ENCODE measurements around the gene FANCC. TPM values are rescaled to one million over a fixed set of nuclear protein-coding genes. Genes with fewer than 3 reads are reported as not detected.

Gene FANCC
- total RNA-seq, 2 experiments from 2014 or later: 15.9 to 16.7 TPM

DNA sequence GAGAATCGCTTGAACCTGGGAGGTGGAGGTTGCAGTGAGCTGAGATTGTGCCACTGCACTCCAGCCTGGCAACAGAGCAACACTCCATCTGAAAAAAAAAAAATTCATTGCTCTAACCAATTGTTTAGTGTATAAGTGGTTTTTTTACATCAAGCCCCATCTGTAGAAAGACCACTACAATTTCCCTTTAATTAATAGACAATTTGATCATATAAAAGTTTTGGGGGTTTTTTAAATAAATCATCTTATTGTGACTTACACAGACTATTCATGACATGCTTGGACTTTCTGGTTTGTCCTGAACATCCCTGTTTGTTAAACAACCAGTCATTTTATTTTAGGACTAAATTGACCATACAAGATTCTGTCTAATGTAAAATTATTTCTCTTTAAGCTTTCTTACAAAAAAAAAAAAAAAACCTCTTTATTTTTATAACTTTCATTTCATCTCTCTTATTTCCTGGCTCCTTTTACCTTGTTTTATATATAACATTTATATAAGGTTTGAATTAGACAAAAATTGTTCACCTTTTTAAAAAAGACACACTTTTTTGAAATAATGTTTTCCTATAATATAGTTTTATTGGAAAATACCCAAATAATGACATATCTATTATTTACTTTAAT lies 9.8 kb upstream of the FANCC start:
- ChIA-PET CTCF (interaction anchor here (0.9 kb wide), 1 partner anchor 9 kb away, joined by 4 read pairs; no protein-coding TSS in a partner anchor), POLR2A (no interaction called here)
- H3K27ac Mint-ChIP-seq: no peak overlapping the region
- peaks cover 4% of the 10 kb centered on the region for H3K9me3 Mint-ChIP-seq (ENCODE audit: low read depth)
- intact Hi-C loops (cut with DNase I, micrococcal nuclease): no loop called here
- DNase-seq (no peak), ATAC-seq (no peak)
- H3K36me3 Mint-ChIP-seq (ENCODE audit: low read depth): peaks cover 1% of the 10 kb centered on the region
- H3K4me3 Mint-ChIP-seq: no peak overlapping the region
- H3K27me3 Mint-ChIP-seq: peaks cover 6% of the 10 kb centered on the region
- H3K4me1 Mint-ChIP-seq: peaks cover 2% of the 10 kb centered on the region

DNA sequence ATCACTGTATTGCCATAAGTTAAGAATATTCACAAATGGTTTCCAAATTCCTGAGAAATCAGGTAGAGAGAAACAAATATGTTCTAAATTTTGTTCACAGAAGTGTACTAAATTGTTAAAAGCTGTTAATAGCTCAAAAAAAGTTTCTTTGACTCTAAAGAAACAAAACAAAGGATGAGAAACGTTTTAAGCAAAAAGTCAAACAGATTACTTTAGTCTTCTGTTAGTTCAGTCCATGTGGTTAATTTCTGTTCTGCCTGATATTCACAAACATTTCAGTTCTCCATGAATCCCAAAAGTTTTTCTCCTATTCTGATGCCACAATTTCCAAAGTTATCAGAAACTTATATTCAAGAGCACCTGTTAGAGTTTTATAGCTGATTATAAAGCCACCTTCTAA lies 7.7 kb upstream of the FANCC start:
- Mint-ChIP-seq H3K27me3 (peaks cover 3% of the 10 kb centered on the region), H3K27ac (no peak overlapping the region), H3K4me1 (peaks cover 2% of the 10 kb centered on the region), H3K9me3 (ENCODE audit: low read depth) (peaks cover 4% of the 10 kb centered on the region), H3K36me3 (ENCODE audit: low read depth) (peaks cover 1% of the 10 kb centered on the region), H3K4me3 (no peak overlapping the region)
- intact Hi-C loops (cut with DNase I, micrococcal nuclease): no loop called here
- CTCF ChIA-PET: no interaction called here
- POLR2A ChIA-PET: no interaction called here
- no peak for ATAC-seq
- no peak for DNase-seq

DNA sequence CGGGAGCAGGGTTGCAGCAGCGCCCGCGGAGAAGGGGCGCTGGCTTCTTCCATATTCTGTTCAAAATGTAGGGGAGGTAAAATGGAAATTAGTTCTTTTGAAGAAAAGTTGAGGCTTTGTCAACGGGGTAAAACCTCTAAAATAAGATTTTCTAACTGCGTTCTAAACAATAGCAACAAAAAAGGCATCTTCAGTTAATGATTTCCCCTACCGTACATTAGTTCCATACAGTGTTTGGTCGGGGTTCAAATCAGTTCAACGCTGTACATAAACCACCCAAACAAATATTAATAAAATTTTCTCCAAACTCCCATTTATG lies 343 bp upstream of the FANCC start:
- H3K27me3 Mint-ChIP-seq: peaks cover 4% of the 10 kb centered on the region
- peaks cover 4% of the 10 kb centered on the region for H3K36me3 Mint-ChIP-seq (ENCODE audit: low read depth)
- CTCF ChIA-PET: interaction anchor here (0.6 to 0.8 kb wide), 3 partner anchors 138 to 1368 kb away, joined by 3 to 4 read pairs (median 3); no protein-coding TSS in a partner anchor
- intact Hi-C loops (cut with DNase I, micrococcal nuclease): loop anchor here (1.0 to 5.0 kb wide), 10 partner anchors 109 to 1866 kb away; partner anchors contain the start of genes AOPEP (in 1 of the 2), ERCC6L2 (in 1 of the 2), FAM120A (in 1 of the 2) and FAM120AOS (in 1 of the 2)
- H3K4me3 Mint-ChIP-seq: peak overlapping the region; percentile 85
- H3K27ac Mint-ChIP-seq: peak overlapping the region; percentile 95
- DNase-seq (no peak), ATAC-seq (no peak)
- no peaks in the 10 kb centered on the region for H3K9me3 Mint-ChIP-seq (ENCODE audit: low read depth)
- H3K4me1 Mint-ChIP-seq: peaks cover 15% of the 10 kb centered on the region
- POLR2A ChIA-PET: no interaction called here

DNA sequence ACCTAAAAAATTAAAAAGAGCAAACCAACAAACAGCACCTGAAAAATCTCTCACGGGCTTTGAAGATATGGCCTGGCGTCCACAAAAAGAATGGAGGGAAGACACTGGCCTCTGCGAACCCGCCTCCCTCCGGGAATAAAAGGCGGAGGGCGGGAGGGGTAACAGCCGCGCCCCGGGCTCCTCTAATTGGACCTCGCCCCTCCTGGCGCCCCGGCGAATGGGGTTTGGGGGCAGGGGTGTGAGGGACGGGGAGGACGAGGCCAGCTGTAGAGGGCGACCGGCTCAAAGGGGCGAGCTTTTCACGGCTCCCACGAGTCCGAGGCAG lies 753 bp downstream of the FANCC start:
- H3K36me3 Mint-ChIP-seq (ENCODE audit: low read depth): peaks cover 4% of the 10 kb centered on the region
- peaks cover 10% of the 10 kb centered on the region for H3K27me3 Mint-ChIP-seq
- H3K9me3 Mint-ChIP-seq (ENCODE audit: low read depth): no peaks in the 10 kb centered on the region

DNA sequence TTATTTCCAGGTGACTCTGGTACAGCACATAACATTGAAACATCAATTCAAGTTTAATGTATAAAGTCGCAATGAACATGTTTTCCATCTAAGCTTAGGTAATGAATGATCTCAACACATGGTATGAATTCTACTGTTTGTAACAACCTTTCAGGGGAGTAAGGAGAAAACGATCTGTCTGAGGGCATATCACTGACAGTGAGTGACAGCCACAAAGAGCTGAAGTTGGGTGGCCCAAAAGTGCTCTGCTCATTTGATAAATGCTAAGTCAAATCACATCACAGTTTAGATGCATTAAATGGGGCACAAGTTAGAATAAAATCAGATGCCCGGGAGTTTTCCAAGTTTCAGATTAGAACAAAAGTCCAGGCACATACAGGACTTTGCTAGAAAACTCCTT lies 1.2 kb downstream of the FANCC start:
- Mint-ChIP-seq H3K36me3 (ENCODE audit: low read depth) (peaks cover 4% of the 10 kb centered on the region), H3K4me1 (peaks cover 19% of the 10 kb centered on the region), H3K27me3 (peaks cover 10% of the 10 kb centered on the region), H3K27ac (peak overlapping the region; percentile 75), H3K4me3 (peak overlapping the region; percentile 85), H3K9me3 (ENCODE audit: low read depth) (no peaks in the 10 kb centered on the region)
- ATAC-seq (no peak), DNase-seq (peak; percentile 11)
- intact Hi-C loops (cut with DNase I, micrococcal nuclease): loop anchor here (2.0 to 5.0 kb wide), 6 partner anchors 111 to 1864 kb away; partner anchors contain the start of genes ERCC6L2 (in 1 of the 2), FAM120A (in 1 of the 2) and FAM120AOS (in 1 of the 2)
- CTCF ChIA-PET: no interaction called here
- POLR2A ChIA-PET: no interaction called here

More for the DNA sequence above, 753 bp downstream of the FANCC start:
- ATAC-seq: peak; percentile 60
- ChIA-PET POLR2A (no interaction called here), CTCF (no interaction called here)
- peaks cover 18% of the 10 kb centered on the region for H3K4me1 Mint-ChIP-seq
- DNase-seq: peak; percentile 67
- intact Hi-C loops (cut with DNase I, micrococcal nuclease): loop anchor here (1.0 to 5.0 kb wide), 10 partner anchors 110 to 1864 kb away; partner anchors contain the start of genes AOPEP (in 1 of the 2), ERCC6L2 (in 1 of the 2), FAM120A (in 1 of the 2) and FAM120AOS (in 1 of the 2)
- peak overlapping the region; percentile 85 for H3K4me3 Mint-ChIP-seq
- H3K27ac Mint-ChIP-seq: peak overlapping the region; percentile 75

DNA sequence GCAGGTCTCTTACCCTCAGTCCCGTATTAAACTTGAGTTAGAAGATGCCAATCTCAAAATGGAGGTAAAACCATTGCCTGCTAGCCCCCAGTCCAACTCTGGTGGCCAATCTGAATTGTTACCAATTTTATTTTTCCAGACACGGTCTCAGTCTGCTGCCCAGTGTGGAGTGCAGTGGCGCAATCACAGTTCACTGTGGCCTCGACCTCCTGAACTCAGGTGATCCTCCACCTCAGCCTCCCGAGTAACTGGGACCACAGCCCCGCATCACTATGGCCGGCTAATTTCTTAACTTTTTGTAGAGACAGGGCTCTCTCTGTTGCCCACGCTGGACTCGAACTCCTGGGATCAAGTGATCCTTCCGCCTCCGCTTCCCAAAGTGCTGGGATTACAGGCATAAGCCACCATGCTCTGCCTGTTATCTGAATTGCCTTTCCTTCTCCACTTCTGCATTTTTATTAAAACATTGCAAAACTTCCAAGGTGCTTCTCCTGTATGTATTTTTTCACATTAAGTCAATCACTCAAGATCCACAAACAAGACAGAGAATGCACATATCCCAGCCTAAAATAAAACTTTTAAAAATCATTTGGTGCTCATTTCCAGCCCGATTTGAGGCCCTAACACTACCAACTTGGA lies 2.3 kb downstream of the FANCC start:
- Mint-ChIP-seq H3K27ac (no peak overlapping the region), H3K27me3 (peaks cover 10% of the 10 kb centered on the region), H3K4me1 (peaks cover 19% of the 10 kb centered on the region), H3K9me3 (ENCODE audit: low read depth) (no peaks in the 10 kb centered on the region), H3K4me3 (no peak overlapping the region), H3K36me3 (ENCODE audit: low read depth) (peaks cover 4% of the 10 kb centered on the region)
- ChIA-PET POLR2A (no interaction called here), CTCF (no interaction called here)
- DNase-seq (no peak), ATAC-seq (no peak)
- intact Hi-C loops (cut with DNase I, micrococcal nuclease): loop anchor here in 1 of 2 experiments (5.0 kb wide), 3 partner anchors 702 to 1863 kb away; partner anchors contain the start of genes FAM120A and FAM120AOS

DNA sequence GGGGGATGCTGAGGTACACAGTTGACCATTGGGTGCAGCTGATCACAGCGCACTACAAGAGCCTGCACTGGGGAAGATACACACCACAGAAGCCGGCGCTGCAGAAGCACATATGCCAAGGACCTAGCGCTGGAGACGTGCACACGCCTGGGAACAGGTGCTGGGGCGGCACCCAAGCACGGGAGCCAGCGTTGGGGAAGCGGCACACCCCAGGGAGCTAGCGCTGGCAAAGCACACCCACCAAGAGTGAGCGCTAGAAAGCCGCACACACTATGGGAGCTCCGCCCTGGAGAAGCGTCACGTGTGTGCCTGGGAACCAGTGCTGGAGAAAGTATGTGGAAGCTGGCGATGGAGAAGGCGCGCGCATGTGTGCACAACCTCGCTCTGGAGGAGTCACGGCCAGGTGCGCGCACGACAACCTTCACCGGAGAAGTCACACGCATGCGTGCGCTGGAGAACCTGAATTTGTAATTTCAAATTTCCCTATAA lies 4.5 kb downstream of the FANCC start:
- Mint-ChIP-seq H3K27me3 (peaks cover 10% of the 10 kb centered on the region), H3K4me1 (peaks cover 19% of the 10 kb centered on the region), H3K27ac (no peak overlapping the region), H3K4me3 (peak overlapping the region; percentile 46), H3K9me3 (ENCODE audit: low read depth) (no peaks in the 10 kb centered on the region), H3K36me3 (ENCODE audit: low read depth) (peaks cover 4% of the 10 kb centered on the region)
- ATAC-seq: peak; percentile 24
- DNase-seq: peak; percentile 53
- POLR2A ChIA-PET: no interaction called here
- CTCF ChIA-PET: no interaction called here
- intact Hi-C loops (cut with DNase I, micrococcal nuclease): no loop called here

DNA sequence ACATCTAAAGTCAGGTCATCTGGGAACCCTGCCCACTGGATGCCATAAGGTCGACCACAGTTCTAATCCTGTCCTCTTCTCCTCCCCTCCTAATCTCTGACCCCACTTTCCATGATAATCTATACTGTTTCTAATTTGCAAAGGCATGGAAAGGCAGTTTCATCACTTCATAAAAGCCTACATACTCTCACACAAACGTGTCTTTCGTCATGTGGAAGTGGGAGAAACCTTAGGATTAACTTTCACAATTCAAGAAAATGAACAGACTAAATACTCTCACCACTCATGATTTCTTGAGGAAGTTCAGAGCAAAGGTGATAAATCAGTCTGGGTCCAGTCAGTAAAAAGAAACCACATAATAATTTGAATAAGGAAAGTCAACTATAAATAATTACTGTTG lies 5.5 kb downstream of the FANCC start:
- Mint-ChIP-seq H3K4me1 (peaks cover 19% of the 10 kb centered on the region), H3K4me3 (no peak overlapping the region), H3K9me3 (ENCODE audit: low read depth) (no peaks in the 10 kb centered on the region), H3K27ac (no peak overlapping the region), H3K36me3 (ENCODE audit: low read depth) (peaks cover 4% of the 10 kb centered on the region), H3K27me3 (peaks cover 10% of the 10 kb centered on the region)
- DNase-seq (no peak), ATAC-seq (no peak)
- ChIA-PET CTCF (no interaction called here), POLR2A (no interaction called here)
- intact Hi-C loops (cut with DNase I, micrococcal nuclease): no loop called here

DNA sequence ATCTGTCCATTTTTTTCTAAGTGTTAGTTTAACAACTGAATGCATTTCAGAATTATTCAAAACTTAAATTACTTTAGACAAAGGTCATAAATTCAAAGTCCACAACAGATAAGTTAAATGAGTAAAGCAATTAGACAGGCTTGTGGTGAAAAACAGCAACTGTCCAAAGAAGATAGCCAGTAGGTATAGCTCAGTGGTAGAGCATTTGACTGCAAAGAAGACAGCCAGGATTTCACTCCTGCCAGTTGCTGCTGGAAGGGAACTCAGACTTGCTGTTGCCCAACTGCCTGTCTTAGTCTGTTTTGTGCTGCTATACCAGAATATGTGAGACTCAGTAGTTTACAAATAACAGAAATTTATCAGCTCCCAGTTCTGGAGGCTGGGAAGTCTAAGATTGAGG lies 10.0 kb downstream of the FANCC start:
- CTCF ChIA-PET: no interaction called here
- POLR2A ChIA-PET: no interaction called here
- ATAC-seq (no peak), DNase-seq (no peak)
- Mint-ChIP-seq H3K27me3 (peaks cover 6% of the 10 kb centered on the region), H3K4me1 (peaks cover 22% of the 10 kb centered on the region), H3K36me3 (ENCODE audit: low read depth) (no peaks in the 10 kb centered on the region), H3K4me3 (no peak overlapping the region), H3K27ac (no peak overlapping the region), H3K9me3 (ENCODE audit: low read depth) (no peaks in the 10 kb centered on the region)
- intact Hi-C loops (cut with DNase I, micrococcal nuclease): no loop called here

DNA sequence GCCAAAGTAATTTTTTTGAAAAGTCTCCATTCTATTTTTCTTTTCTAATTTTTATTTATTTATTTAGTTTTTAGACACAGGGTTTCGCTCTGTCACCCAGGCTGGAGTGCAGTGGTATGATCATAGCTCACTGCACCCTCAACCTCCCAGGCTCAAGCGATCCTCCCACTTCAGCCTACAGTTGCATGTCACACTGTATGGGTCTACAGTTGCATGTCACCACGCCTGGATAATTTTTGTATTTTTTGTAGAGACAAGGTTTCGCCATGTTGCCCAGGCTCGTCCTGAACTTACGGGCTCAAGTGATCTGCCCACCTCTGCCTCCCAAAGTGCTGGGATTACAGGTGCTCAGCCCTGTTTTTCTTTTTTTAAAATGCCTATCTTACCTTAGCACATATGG lies 10.7 kb downstream of the FANCC start:
- CTCF ChIA-PET: no interaction called here
- Mint-ChIP-seq H3K36me3 (ENCODE audit: low read depth) (no peaks in the 10 kb centered on the region), H3K27ac (no peak overlapping the region), H3K4me1 (peaks cover 25% of the 10 kb centered on the region), H3K9me3 (ENCODE audit: low read depth) (no peaks in the 10 kb centered on the region), H3K4me3 (no peak overlapping the region), H3K27me3 (peaks cover 1% of the 10 kb centered on the region)
- ATAC-seq (no peak), DNase-seq (no peak)
- POLR2A ChIA-PET: no interaction called here
- intact Hi-C loops (cut with DNase I, micrococcal nuclease): no loop called here

DNA sequence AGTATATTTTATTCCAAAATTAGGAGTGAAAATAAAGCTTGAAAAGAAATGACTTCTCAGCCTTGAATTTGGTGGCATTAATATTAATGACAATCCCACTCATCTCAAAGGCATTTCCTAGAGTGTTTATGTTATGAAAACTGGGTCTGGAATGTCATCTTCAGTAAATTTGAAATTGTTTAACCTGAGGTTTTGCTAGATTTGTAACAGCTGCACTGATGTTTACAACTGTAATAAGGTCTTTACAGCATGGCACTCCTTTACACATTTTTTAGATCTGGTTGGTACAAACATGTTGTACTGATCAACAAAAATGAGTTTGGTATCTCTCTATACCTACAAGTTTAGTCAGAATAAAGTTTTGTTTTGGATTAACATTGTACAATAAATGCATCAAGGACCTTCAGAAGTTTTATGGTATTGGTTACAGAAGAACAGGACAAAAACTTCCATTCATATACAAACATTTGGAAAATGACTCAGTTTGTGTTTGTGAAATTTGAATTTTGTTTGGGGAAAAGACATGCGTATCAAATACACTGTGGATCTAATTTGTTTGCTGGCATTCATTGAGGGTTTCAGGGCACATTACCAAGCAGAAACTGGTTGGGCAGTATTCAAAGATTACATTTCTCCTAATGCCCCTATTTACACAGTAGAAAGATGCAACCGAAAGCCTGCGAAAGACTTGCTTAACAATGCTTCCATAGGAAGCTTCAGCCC lies 11.6 kb downstream of the FANCC start:
- Mint-ChIP-seq H3K27ac (no peak overlapping the region), H3K27me3 (no peaks in the 10 kb centered on the region), H3K4me3 (no peak overlapping the region), H3K4me1 (peaks cover 23% of the 10 kb centered on the region), H3K36me3 (ENCODE audit: low read depth) (no peaks in the 10 kb centered on the region), H3K9me3 (ENCODE audit: low read depth) (no peaks in the 10 kb centered on the region)
- ChIA-PET POLR2A (no interaction called here), CTCF (no interaction called here)
- intact Hi-C loops (cut with DNase I, micrococcal nuclease): no loop called here
- ATAC-seq (no peak), DNase-seq (no peak)

DNA sequence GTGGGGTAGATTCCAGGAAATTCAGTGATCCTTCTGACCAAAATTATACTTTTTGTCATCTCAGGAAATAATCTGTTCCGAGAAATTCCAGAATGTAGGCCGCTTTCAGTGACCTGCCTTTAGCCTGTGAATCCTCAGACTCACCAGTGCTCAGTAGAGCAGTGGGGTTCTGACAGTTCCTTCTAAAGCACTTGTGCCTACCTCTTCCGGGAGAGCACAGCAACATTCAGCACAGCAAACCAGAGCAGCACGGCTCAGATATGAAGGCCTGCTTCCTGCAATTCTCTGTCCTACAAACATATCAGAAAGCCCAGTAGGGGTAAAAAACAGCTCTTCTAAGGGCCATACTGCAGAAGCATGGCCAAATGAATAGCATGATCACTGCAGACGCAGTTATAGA lies 15.0 kb downstream of the FANCC start:
- DNase-seq (peak; percentile 9), ATAC-seq (peak; percentile 69)
- peaks cover 28% of the 10 kb centered on the region for H3K4me1 Mint-ChIP-seq
- H3K4me3 Mint-ChIP-seq: no peak overlapping the region
- no peaks in the 10 kb centered on the region for H3K9me3 Mint-ChIP-seq (ENCODE audit: low read depth)
- intact Hi-C loops (cut with DNase I, micrococcal nuclease): no loop called here
- POLR2A ChIA-PET: no interaction called here
- H3K36me3 Mint-ChIP-seq (ENCODE audit: low read depth): no peaks in the 10 kb centered on the region
- CTCF ChIA-PET: no interaction called here
- peak overlapping the region; percentile 67 for H3K27ac Mint-ChIP-seq
- no peaks in the 10 kb centered on the region for H3K27me3 Mint-ChIP-seq

Measured in activated CD4-positive, alpha-beta T cell treated with anti-CD3 and anti-CD28 coated beads for 36 hours (primary cell).